ENCODE measurements around the gene FRMD4B.

The FRMD4B gene

GRCh38 chr3:69166446-69166845 is 219.4 kb downstream of the FRMD4B start:
- no peak for DNase-seq

GRCh38 chr3:69165744-69166143 is 220.1 kb downstream of the FRMD4B start:
- no peak for DNase-seq

- no peak for DNase-seq
Measured at GRCh38 chr3:69164296-69164695, 221.6 kb downstream of the FRMD4B start.

- no peak for DNase-seq
Measured at GRCh38 chr3:69162308-69162980, 223.4 kb downstream of the FRMD4B start.

GRCh38 chr3:69161587-69162307 is 224.1 kb downstream of the FRMD4B start:
- DNase-seq, result no peak

- DNase-seq, result no peak
Measured at GRCh38 chr3:69160525-69160924, 225.4 kb downstream of the FRMD4B start.

GRCh38 chr3:69160107-69160506 is 225.8 kb downstream of the FRMD4B start:
- DNase-seq, result no peak

GRCh38 chr3:69149586-69149985 is 236.3 kb downstream of the FRMD4B start:
- DNase-seq, result no peak

- no peak for DNase-seq
Measured at GRCh38 chr3:69145688-69146087, 240.2 kb downstream of the FRMD4B start.

- no peak for DNase-seq
Measured at GRCh38 chr3:69144631-69145245, 241.2 kb downstream of the FRMD4B start.

GRCh38 chr3:69143612-69144011 is 242.3 kb downstream of the FRMD4B start:
- no peak for DNase-seq

- DNase-seq, result no peak
Measured at GRCh38 chr3:69142797-69143454, 243.0 kb downstream of the FRMD4B start.

GRCh38 chr3:69142090-69142489 is 243.8 kb downstream of the FRMD4B start:
- DNase-seq, result no peak

GRCh38 chr3:69141313-69141712 is 244.6 kb downstream of the FRMD4B start:
- DNase-seq, result no peak

GRCh38 chr3:69137412-69137811 is 248.5 kb downstream of the FRMD4B start:
- no peak for DNase-seq

GRCh38 chr3:69137005-69137404 is 248.9 kb downstream of the FRMD4B start:
- no peak for DNase-seq

- no peak for DNase-seq
Measured at GRCh38 chr3:69130689-69131088, 255.2 kb downstream of the FRMD4B start.

GRCh38 chr3:69129531-69129930 is 256.4 kb downstream of the FRMD4B start:
- no peak for DNase-seq

GRCh38 chr3:69128509-69128908 is 257.4 kb downstream of the FRMD4B start:
- DNase-seq, result no peak

- DNase-seq, result no peak
Measured at GRCh38 chr3:69126999-69127398, 258.9 kb downstream of the FRMD4B start.

GRCh38 chr3:69126216-69126615 is 259.7 kb downstream of the FRMD4B start:
- no peak for DNase-seq

- DNase-seq, result no peak
Measured at GRCh38 chr3:69122403-69122802, 263.5 kb downstream of the FRMD4B start, which contains the start of gene LMOD3. LMOD3 (minus strand) TSS chr3:69122595; CDS start chr3:69122386, 209 bp downstream.

GRCh38 chr3:69121950-69122349 is 263.9 kb downstream of the FRMD4B start:
- DNase-seq, result no peak

- no peak for DNase-seq
Measured at GRCh38 chr3:69121513-69121912, 264.4 kb downstream of the FRMD4B start.

Data from 8988T (cell line).